Measurements from ENCODE around the gene DROSHA.

DNA sequence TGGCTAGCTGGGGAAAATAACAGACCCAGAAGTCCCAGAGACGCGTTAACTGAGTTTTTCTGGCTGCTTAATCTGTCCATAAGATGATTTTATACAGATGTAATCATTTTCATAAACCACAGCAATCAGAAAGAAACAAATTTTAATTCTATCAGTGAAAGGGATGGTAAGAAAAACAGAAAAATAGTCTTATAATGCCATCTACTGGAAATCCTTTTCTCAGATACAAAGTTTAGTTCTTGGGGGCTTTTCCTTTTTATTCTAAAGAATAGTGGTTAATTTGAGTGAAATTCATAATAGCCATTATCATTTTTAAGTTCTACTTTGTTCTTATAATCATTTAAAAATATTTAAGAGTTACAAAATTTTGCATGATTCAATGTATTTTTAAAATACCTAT lies 44.4 kb downstream of the DROSHA start:
- TF ChIP-seq EZH2 (IDR thresholded peaks at IDR 0.05; ENCODE audit: borderline replicate concordance, low read depth, low read length, severe bottlenecking) = no peak
- TF ChIP-seq, protein P1, sequence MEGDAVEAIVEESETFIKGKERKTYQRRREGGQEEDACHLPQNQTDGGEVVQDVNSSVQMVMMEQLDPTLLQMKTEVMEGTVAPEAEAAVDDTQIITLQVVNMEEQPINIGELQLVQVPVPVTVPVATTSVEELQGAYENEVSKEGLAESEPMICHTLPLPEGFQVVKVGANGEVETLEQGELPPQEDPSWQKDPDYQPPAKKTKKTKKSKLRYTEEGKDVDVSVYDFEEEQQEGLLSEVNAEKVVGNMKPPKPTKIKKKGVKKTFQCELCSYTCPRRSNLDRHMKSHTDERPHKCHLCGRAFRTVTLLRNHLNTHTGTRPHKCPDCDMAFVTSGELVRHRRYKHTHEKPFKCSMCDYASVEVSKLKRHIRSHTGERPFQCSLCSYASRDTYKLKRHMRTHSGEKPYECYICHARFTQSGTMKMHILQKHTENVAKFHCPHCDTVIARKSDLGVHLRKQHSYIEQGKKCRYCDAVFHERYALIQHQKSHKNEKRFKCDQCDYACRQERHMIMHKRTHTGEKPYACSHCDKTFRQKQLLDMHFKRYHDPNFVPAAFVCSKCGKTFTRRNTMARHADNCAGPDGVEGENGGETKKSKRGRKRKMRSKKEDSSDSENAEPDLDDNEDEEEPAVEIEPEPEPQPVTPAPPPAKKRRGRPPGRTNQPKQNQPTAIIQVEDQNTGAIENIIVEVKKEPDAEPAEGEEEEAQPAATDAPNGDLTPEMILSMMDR (IDR thresholded peaks at IDR 0.05; ENCODE audit: borderline replicate concordance, extremely low read depth, low read length, poor library complexity, severe bottlenecking) = no peak

Measured in DND-41 (cell line).